Measurements from ENCODE around the gene PLD5.
A peak's percentile ranks its signal among the peaks of the same experiment; 100 is the strongest.

PLD5 gene

GRCh38 chr1:242428399-242429190, 95.9 kb downstream of the PLD5 start:
- H3K27ac ChIP-seq (ENCODE audit: low read depth, low read length), result no peak overlapping the region
- H3K9ac ChIP-seq (ENCODE audit: low read length), result no peak overlapping the region
- H2BK120ac ChIP-seq (ENCODE audit: insufficient read depth, low read length, poor library complexity), result no peak overlapping the region
- H3K4me3 ChIP-seq (ENCODE audit: low read depth, low read length), result no peak overlapping the region
- H4K8ac ChIP-seq (ENCODE audit: low read depth, low read length), result no peak overlapping the region
- no peak overlapping the region for H2BK5ac ChIP-seq (ENCODE audit: low read depth, low read length, poor library complexity)
- H3K79me2 ChIP-seq (ENCODE audit: control insufficient read depth, insufficient read depth, low read length, poor library complexity), result no peaks in the 10 kb centered on the region
- no peak overlapping the region for H3K18ac ChIP-seq (ENCODE audit: low read length)
- H3K79me1 ChIP-seq (ENCODE audit: low read length), result no peaks in the 10 kb centered on the region
- no peak for DNase-seq
- H3K4me1 ChIP-seq (ENCODE audit: control insufficient read depth in 1 of 2, insufficient read depth in 2 of 2, low read length in 2 of 2), result peaks cover 0 to 4% of the 10 kb centered on the region in 2 experiments
- H4K91ac ChIP-seq (ENCODE audit: low read depth, low read length), result no peak overlapping the region
- no peak overlapping the region for H2BK12ac ChIP-seq (ENCODE audit: low read length)
- no peak overlapping the region for H3K14ac ChIP-seq (ENCODE audit: low read length)
- H2AK5ac ChIP-seq (ENCODE audit: low read length), result no peak overlapping the region
- no CpG with 5 or more reads among the region's 8 CpGs for WGBS (ENCODE audit: extremely low coverage, insufficient coverage, insufficient read length)
- no peak overlapping the region for H3K4ac ChIP-seq (ENCODE audit: low read depth, low read length)
- no peak overlapping the region for H2AFZ ChIP-seq (ENCODE audit: insufficient read depth, low read length, poor library complexity)
- no peaks in the 10 kb centered on the region for H3K36me3 ChIP-seq (ENCODE audit: control insufficient read depth in 1 of 2, insufficient read depth in 2 of 2, low read length in 2 of 2)
- no peak overlapping the region for H3K23ac ChIP-seq (ENCODE audit: low read length)
- H4K12ac ChIP-seq (ENCODE audit: low read depth, low read length), result no peak overlapping the region
- H3K27me3 ChIP-seq (ENCODE audit: insufficient read depth, low read length), result no peaks in the 10 kb centered on the region
- H3K4me2 ChIP-seq (ENCODE audit: low read length), result no peak overlapping the region
- peaks cover 4% of the 10 kb centered on the region for H3K9me3 ChIP-seq (ENCODE audit: insufficient read depth, low read depth, low read length)

- Histone ChIP-seq H2BK12ac (ENCODE audit: low read length) (no peak overlapping the region), H4K12ac (ENCODE audit: low read depth, low read length) (no peak overlapping the region), H4K8ac (ENCODE audit: low read depth, low read length) (no peak overlapping the region), H3K4me2 (ENCODE audit: low read length) (no peak overlapping the region), H3K4ac (ENCODE audit: low read depth, low read length) (no peak overlapping the region), H3K4me1 (ENCODE audit: control insufficient read depth in 1 of 2, insufficient read depth in 2 of 2, low read length in 2 of 2) (peaks cover 0 to 4% of the 10 kb centered on the region in 2 experiments), H2BK120ac (ENCODE audit: insufficient read depth, low read length, poor library complexity) (no peak overlapping the region), H3K14ac (ENCODE audit: low read length) (no peak overlapping the region), H3K79me2 (ENCODE audit: control insufficient read depth, insufficient read depth, low read length, poor library complexity) (no peaks in the 10 kb centered on the region), H3K9me3 (ENCODE audit: insufficient read depth, low read depth, low read length) (peaks cover 4% of the 10 kb centered on the region), H3K9ac (ENCODE audit: low read length) (no peak overlapping the region), H4K91ac (ENCODE audit: low read depth, low read length) (no peak overlapping the region), H3K36me3 (ENCODE audit: control insufficient read depth in 1 of 2, insufficient read depth in 2 of 2, low read length in 2 of 2) (no peaks in the 10 kb centered on the region), H2AFZ (ENCODE audit: insufficient read depth, low read length, poor library complexity) (no peak overlapping the region), H3K27me3 (ENCODE audit: insufficient read depth, low read length) (no peaks in the 10 kb centered on the region), H2BK5ac (ENCODE audit: low read depth, low read length, poor library complexity) (no peak overlapping the region), H3K27ac (ENCODE audit: low read depth, low read length) (no peak overlapping the region), H3K18ac (ENCODE audit: low read length) (no peak overlapping the region), H2AK5ac (ENCODE audit: low read length) (no peak overlapping the region), H3K23ac (ENCODE audit: low read length) (no peak overlapping the region), H3K79me1 (ENCODE audit: low read length) (no peaks in the 10 kb centered on the region), H3K4me3 (ENCODE audit: low read depth, low read length) (no peak overlapping the region)
- WGBS (ENCODE audit: extremely low coverage, insufficient coverage, insufficient read length), result no CpG with 5 or more reads among the region's 4 CpGs
- no peak for DNase-seq
Measured at GRCh38 chr1:242427519-242427918, 97.0 kb downstream of the PLD5 start.

GRCh38 chr1:242426271-242426905, 98.1 kb downstream of the PLD5 start:
- Histone ChIP-seq H3K9ac (ENCODE audit: low read length) (no peak overlapping the region), H2BK5ac (ENCODE audit: low read depth, low read length, poor library complexity) (no peak overlapping the region), H3K14ac (ENCODE audit: low read length) (no peak overlapping the region), H3K4me1 (ENCODE audit: control insufficient read depth in 1 of 2, insufficient read depth in 2 of 2, low read length in 2 of 2) (peaks cover 0 to 4% of the 10 kb centered on the region in 2 experiments), H3K27ac (ENCODE audit: low read depth, low read length) (no peak overlapping the region), H3K79me1 (ENCODE audit: low read length) (no peaks in the 10 kb centered on the region), H2AFZ (ENCODE audit: insufficient read depth, low read length, poor library complexity) (no peak overlapping the region), H3K4me3 (ENCODE audit: low read depth, low read length) (no peak overlapping the region), H3K36me3 (ENCODE audit: control insufficient read depth in 1 of 2, insufficient read depth in 2 of 2, low read length in 2 of 2) (no peaks in the 10 kb centered on the region), H3K79me2 (ENCODE audit: control insufficient read depth, insufficient read depth, low read length, poor library complexity) (no peaks in the 10 kb centered on the region), H3K9me3 (ENCODE audit: insufficient read depth, low read depth, low read length) (peaks cover 4% of the 10 kb centered on the region), H3K27me3 (ENCODE audit: insufficient read depth, low read length) (no peaks in the 10 kb centered on the region), H3K4ac (ENCODE audit: low read depth, low read length) (no peak overlapping the region), H3K18ac (ENCODE audit: low read length) (no peak overlapping the region), H2BK12ac (ENCODE audit: low read length) (no peak overlapping the region), H3K23ac (ENCODE audit: low read length) (no peak overlapping the region), H2AK5ac (ENCODE audit: low read length) (no peak overlapping the region), H2BK120ac (ENCODE audit: insufficient read depth, low read length, poor library complexity) (no peak overlapping the region), H4K8ac (ENCODE audit: low read depth, low read length) (peak overlapping the region; percentile 17), H3K4me2 (ENCODE audit: low read length) (no peak overlapping the region), H4K12ac (ENCODE audit: low read depth, low read length) (no peak overlapping the region), H4K91ac (ENCODE audit: low read depth, low read length) (no peak overlapping the region)
- DNase-seq, result no peak
- WGBS (ENCODE audit: extremely low coverage, insufficient coverage, insufficient read length), result no CpG with 5 or more reads among the region's 6 CpGs

- H3K23ac ChIP-seq (ENCODE audit: low read length), result no peak overlapping the region
- no peaks in the 10 kb centered on the region for H3K79me1 ChIP-seq (ENCODE audit: low read length)
- no peaks in the 10 kb centered on the region for H3K9me3 ChIP-seq (ENCODE audit: insufficient read depth, low read depth, low read length)
- peak in 1 of 2 donors; percentile 19 for DNase-seq
- no peak overlapping the region for H2AK5ac ChIP-seq (ENCODE audit: low read length)
- H3K4me3 ChIP-seq (ENCODE audit: low read depth, low read length), result no peak overlapping the region
- H3K4me1 ChIP-seq (ENCODE audit: control insufficient read depth in 1 of 2, insufficient read depth in 2 of 2, low read length in 2 of 2), result peaks cover 0 to 4% of the 10 kb centered on the region in 2 experiments
- no peak overlapping the region for H3K4me2 ChIP-seq (ENCODE audit: low read length)
- H3K27me3 ChIP-seq (ENCODE audit: insufficient read depth, low read length), result no peaks in the 10 kb centered on the region
- H4K91ac ChIP-seq (ENCODE audit: low read depth, low read length), result no peak overlapping the region
- no peak overlapping the region for H2BK12ac ChIP-seq (ENCODE audit: low read length)
- H4K12ac ChIP-seq (ENCODE audit: low read depth, low read length), result no peak overlapping the region
- H2BK5ac ChIP-seq (ENCODE audit: low read depth, low read length, poor library complexity), result no peak overlapping the region
- no peak overlapping the region for H3K14ac ChIP-seq (ENCODE audit: low read length)
- H3K79me2 ChIP-seq (ENCODE audit: control insufficient read depth, insufficient read depth, low read length, poor library complexity), result no peaks in the 10 kb centered on the region
- no peak overlapping the region for H3K4ac ChIP-seq (ENCODE audit: low read depth, low read length)
- no CpG with 5 or more reads among the region's 4 CpGs for WGBS (ENCODE audit: extremely low coverage, insufficient coverage, insufficient read length)
- H2BK120ac ChIP-seq (ENCODE audit: insufficient read depth, low read length, poor library complexity), result no peak overlapping the region
- no peak overlapping the region for H3K27ac ChIP-seq (ENCODE audit: low read depth, low read length)
- H3K36me3 ChIP-seq (ENCODE audit: control insufficient read depth in 1 of 2, insufficient read depth in 2 of 2, low read length in 2 of 2), result no peaks in the 10 kb centered on the region
- no peak overlapping the region for H3K9ac ChIP-seq (ENCODE audit: low read length)
- no peak overlapping the region for H4K8ac ChIP-seq (ENCODE audit: low read depth, low read length)
- H3K18ac ChIP-seq (ENCODE audit: low read length), result no peak overlapping the region
- H2AFZ ChIP-seq (ENCODE audit: insufficient read depth, low read length, poor library complexity), result no peak overlapping the region
Measured at GRCh38 chr1:242425232-242425631, 99.3 kb downstream of the PLD5 start.
